ENCODE measurements around the gene AKAP5.

Gene AKAP5

GRCh38 chr14:64465191-64465822 is at the start of gene AKAP5:
Gene AKAP5, plus strand, starts transcription at chr14:64465499. Its CDS starts 2,896 bp downstream, at chr14:64468395.
- peak; percentile 27 for DNase-seq (ENCODE audit: low read depth, low spot score)
- H3K27ac ChIP-seq (ENCODE audit: low read length) = no peak within 1 kb of the TSS
- 0 out of 2 replicates have a peak, but pooled peaks cover 1% of the 10 kb centered on the region for H3K4me1 ChIP-seq (ENCODE audit: control insufficient read depth, insufficient read depth, low read length)
- no peaks in the 10 kb centered on the region for H3K9me3 ChIP-seq (ENCODE audit: control insufficient read depth, insufficient read depth, low read length)
- no CpG with 5 or more reads among the region's 74 CpGs for WGBS (ENCODE audit: insufficient coverage, insufficient read length)
- peak within 1 kb of the TSS; percentile 50; the same call in 1 of the 2 replicates for H3K4me3 ChIP-seq (ENCODE audit: low read length)
- no peaks in the 10 kb centered on the region; the same call in 1 of the 2 replicates for H3K36me3 ChIP-seq (ENCODE audit: control insufficient read depth, insufficient read depth, low read length)
- H3K27me3 ChIP-seq (ENCODE audit: control insufficient read depth, insufficient read depth, low read length) = no peaks in the 10 kb centered on the region

- no peaks in the 10 kb centered on the region for H3K4me1 ChIP-seq (ENCODE audit: control insufficient read depth, insufficient read depth, low read length)
- no peak for DNase-seq (ENCODE audit: low read depth, low spot score)
- H3K27me3 ChIP-seq (ENCODE audit: control insufficient read depth, insufficient read depth, low read length) = no peaks in the 10 kb centered on the region
- H3K9me3 ChIP-seq (ENCODE audit: control insufficient read depth, insufficient read depth, low read length) = no peaks in the 10 kb centered on the region
- peaks cover 34% of the 10 kb centered on the region for H3K36me3 ChIP-seq (ENCODE audit: control insufficient read depth, insufficient read depth, low read length)
- no CpG with 5 or more reads among the region's 3 CpGs for WGBS (ENCODE audit: insufficient coverage, insufficient read length)
- H3K27ac ChIP-seq (ENCODE audit: low read length) = no peak overlapping the region
- no peak overlapping the region for H3K4me3 ChIP-seq (ENCODE audit: low read length)
Observed at GRCh38 chr14:64416348-64416932, 48.9 kb upstream of the AKAP5 start.

GRCh38 chr14:64417055-64417770 is 48.1 kb upstream of the AKAP5 start:
- no peak overlapping the region for H3K27ac ChIP-seq (ENCODE audit: low read length)
- no peak overlapping the region for H3K4me3 ChIP-seq (ENCODE audit: low read length)
- no peaks in the 10 kb centered on the region for H3K9me3 ChIP-seq (ENCODE audit: control insufficient read depth, insufficient read depth, low read length)
- peaks cover 36% of the 10 kb centered on the region for H3K36me3 ChIP-seq (ENCODE audit: control insufficient read depth, insufficient read depth, low read length)
- no peaks in the 10 kb centered on the region for H3K4me1 ChIP-seq (ENCODE audit: control insufficient read depth, insufficient read depth, low read length)
- no peak for DNase-seq (ENCODE audit: low read depth, low spot score)
- H3K27me3 ChIP-seq (ENCODE audit: control insufficient read depth, insufficient read depth, low read length) = no peaks in the 10 kb centered on the region
- 100% methylated on average over 1 of the region's 5 CpGs for WGBS (ENCODE audit: insufficient coverage, insufficient read length)

GRCh38 chr14:64417771-64418125 is 47.6 kb upstream of the AKAP5 start:
- H3K27me3 ChIP-seq (ENCODE audit: control insufficient read depth, insufficient read depth, low read length) = no peaks in the 10 kb centered on the region
- no peak for DNase-seq (ENCODE audit: low read depth, low spot score)
- whole genome bisulfite sequencing (ENCODE audit: insufficient coverage, insufficient read length) = no CpG with 5 or more reads among the region's 7 CpGs
- H3K27ac ChIP-seq (ENCODE audit: low read length) = no peak overlapping the region
- no peaks in the 10 kb centered on the region for H3K9me3 ChIP-seq (ENCODE audit: control insufficient read depth, insufficient read depth, low read length)
- H3K4me3 ChIP-seq (ENCODE audit: low read length) = no peak overlapping the region
- H3K36me3 ChIP-seq (ENCODE audit: control insufficient read depth, insufficient read depth, low read length) = peaks cover 39% of the 10 kb centered on the region
- no peaks in the 10 kb centered on the region for H3K4me1 ChIP-seq (ENCODE audit: control insufficient read depth, insufficient read depth, low read length)

- WGBS (ENCODE audit: insufficient coverage, insufficient read length) = no CpG with 5 or more reads among the region's 7 CpGs
- no peaks in the 10 kb centered on the region for H3K4me1 ChIP-seq (ENCODE audit: control insufficient read depth, insufficient read depth, low read length)
- DNase-seq (ENCODE audit: low read depth, low spot score) = no peak
- no peak overlapping the region for H3K4me3 ChIP-seq (ENCODE audit: low read length)
- H3K27me3 ChIP-seq (ENCODE audit: control insufficient read depth, insufficient read depth, low read length) = no peaks in the 10 kb centered on the region
- no peak overlapping the region for H3K27ac ChIP-seq (ENCODE audit: low read length)
- H3K9me3 ChIP-seq (ENCODE audit: control insufficient read depth, insufficient read depth, low read length) = no peaks in the 10 kb centered on the region
- peaks cover 42% of the 10 kb centered on the region for H3K36me3 ChIP-seq (ENCODE audit: control insufficient read depth, insufficient read depth, low read length)
Observed at GRCh38 chr14:64419003-64419402, 46.3 kb upstream of the AKAP5 start.

GRCh38 chr14:64421166-64421565 is 44.1 kb upstream of the AKAP5 start:
- WGBS (ENCODE audit: insufficient coverage, insufficient read length) = no CpG with 5 or more reads among the region's 8 CpGs
- H3K27ac ChIP-seq (ENCODE audit: low read length) = no peak overlapping the region

GRCh38 chr14:64422005-64422404 is 43.3 kb upstream of the AKAP5 start:
- no CpG with 5 or more reads among the region's 1 CpG for WGBS (ENCODE audit: insufficient coverage, insufficient read length)
- no peak for DNase-seq (ENCODE audit: low read depth, low spot score)

More at GRCh38 chr14:64421166-64421565, 44.1 kb upstream of the AKAP5 start:
- Histone ChIP-seq H3K36me3 (ENCODE audit: control insufficient read depth, insufficient read depth, low read length) (peaks cover 39% of the 10 kb centered on the region), H3K4me3 (ENCODE audit: low read length) (no peak overlapping the region), H3K9me3 (ENCODE audit: control insufficient read depth, insufficient read depth, low read length) (no peaks in the 10 kb centered on the region), H3K4me1 (ENCODE audit: control insufficient read depth, insufficient read depth, low read length) (no peaks in the 10 kb centered on the region), H3K27me3 (ENCODE audit: control insufficient read depth, insufficient read depth, low read length) (no peaks in the 10 kb centered on the region)
- DNase-seq (ENCODE audit: low read depth, low spot score) = no peak

GRCh38 chr14:64422756-64423155 is 42.5 kb upstream of the AKAP5 start:
- peaks cover 41% of the 10 kb centered on the region for H3K36me3 ChIP-seq (ENCODE audit: control insufficient read depth, insufficient read depth, low read length)
- H3K4me1 ChIP-seq (ENCODE audit: control insufficient read depth, insufficient read depth, low read length) = no peaks in the 10 kb centered on the region
- H3K27ac ChIP-seq (ENCODE audit: low read length) = no peak overlapping the region
- DNase-seq (ENCODE audit: low read depth, low spot score) = no peak
- WGBS (ENCODE audit: insufficient coverage, insufficient read length) = no CpG with 5 or more reads among the region's 7 CpGs
- no peaks in the 10 kb centered on the region for H3K9me3 ChIP-seq (ENCODE audit: control insufficient read depth, insufficient read depth, low read length)
- H3K27me3 ChIP-seq (ENCODE audit: control insufficient read depth, insufficient read depth, low read length) = no peaks in the 10 kb centered on the region
- no peak overlapping the region for H3K4me3 ChIP-seq (ENCODE audit: low read length)

More at GRCh38 chr14:64422005-64422404, 43.3 kb upstream of the AKAP5 start:
- H3K36me3 ChIP-seq (ENCODE audit: control insufficient read depth, insufficient read depth, low read length) = peaks cover 41% of the 10 kb centered on the region
- no peak overlapping the region for H3K27ac ChIP-seq (ENCODE audit: low read length)
- no peak overlapping the region for H3K4me3 ChIP-seq (ENCODE audit: low read length)
- no peaks in the 10 kb centered on the region for H3K9me3 ChIP-seq (ENCODE audit: control insufficient read depth, insufficient read depth, low read length)
- H3K27me3 ChIP-seq (ENCODE audit: control insufficient read depth, insufficient read depth, low read length) = no peaks in the 10 kb centered on the region
- no peaks in the 10 kb centered on the region for H3K4me1 ChIP-seq (ENCODE audit: control insufficient read depth, insufficient read depth, low read length)

GRCh38 chr14:64423987-64424386 is 41.3 kb upstream of the AKAP5 start:
- Histone ChIP-seq H3K27ac (ENCODE audit: low read length) (no peak overlapping the region), H3K4me1 (ENCODE audit: control insufficient read depth, insufficient read depth, low read length) (no peaks in the 10 kb centered on the region), H3K36me3 (ENCODE audit: control insufficient read depth, insufficient read depth, low read length) (peaks cover 34% of the 10 kb centered on the region), H3K27me3 (ENCODE audit: control insufficient read depth, insufficient read depth, low read length) (no peaks in the 10 kb centered on the region), H3K4me3 (ENCODE audit: low read length) (no peak overlapping the region), H3K9me3 (ENCODE audit: control insufficient read depth, insufficient read depth, low read length) (no peaks in the 10 kb centered on the region)
- WGBS (ENCODE audit: insufficient coverage, insufficient read length) = no CpG with 5 or more reads among the region's 6 CpGs
- DNase-seq (ENCODE audit: low read depth, low spot score) = no peak

- 100% methylated on average over 1 of the region's 3 CpGs for WGBS (ENCODE audit: insufficient coverage, insufficient read length)
- Histone ChIP-seq H3K36me3 (ENCODE audit: control insufficient read depth, insufficient read depth, low read length) (peaks cover 27% of the 10 kb centered on the region; the same call in 1 of the 2 replicates), H3K4me3 (ENCODE audit: low read length) (no peak overlapping the region), H3K4me1 (ENCODE audit: control insufficient read depth, insufficient read depth, low read length) (no peaks in the 10 kb centered on the region), H3K27me3 (ENCODE audit: control insufficient read depth, insufficient read depth, low read length) (no peaks in the 10 kb centered on the region), H3K9me3 (ENCODE audit: control insufficient read depth, insufficient read depth, low read length) (no peaks in the 10 kb centered on the region), H3K27ac (ENCODE audit: low read length) (no peak overlapping the region)
- DNase-seq (ENCODE audit: low read depth, low spot score) = no peak
Observed at GRCh38 chr14:64434528-64434927, 30.8 kb upstream of the AKAP5 start.
